Measurements from ENCODE around the gene UNC13C. TPM values are rescaled to one million over a fixed set of nuclear protein-coding genes. Genes with fewer than 3 reads are reported as not detected.

UNC13C gene
- polyA plus RNA-seq, 1 experiment = not detected

DNA sequence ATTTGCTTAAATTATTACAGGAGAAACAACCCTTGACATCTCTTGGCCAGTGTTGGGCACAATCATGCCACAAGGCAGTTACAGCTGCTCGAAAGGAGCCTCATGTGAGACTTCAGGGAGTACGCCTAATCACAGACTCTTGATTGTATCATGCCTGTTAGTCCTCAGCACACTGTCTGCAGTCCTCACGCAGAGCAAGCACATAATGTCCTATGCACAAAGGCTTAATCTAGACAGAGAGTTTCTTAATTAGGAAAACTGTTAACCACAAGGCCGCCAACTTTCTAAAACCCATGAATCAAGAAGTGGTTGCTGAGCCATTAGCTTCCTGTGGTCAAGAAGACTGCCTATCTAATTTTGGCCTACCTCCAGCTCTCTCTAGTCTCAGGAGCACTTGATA is 172.0 kb downstream of the UNC13C start:
- Histone ChIP-seq H3K4me3 (ENCODE audit: low read depth, low read length) (no peak overlapping the region), H3K9me3 (ENCODE audit: control insufficient read depth, insufficient read depth, low read length) (no peaks in the 10 kb centered on the region), H3K27ac (ENCODE audit: low read depth, low read length) (no peak overlapping the region), H3K27me3 (ENCODE audit: control insufficient read depth, insufficient read depth, low read length) (no peaks in the 10 kb centered on the region)
- no peak for DNase-seq (ENCODE audit: low read depth, low spot score)
- POLR2A ChIA-PET = no interaction called here
- TF ChIP-seq, protein P1, sequence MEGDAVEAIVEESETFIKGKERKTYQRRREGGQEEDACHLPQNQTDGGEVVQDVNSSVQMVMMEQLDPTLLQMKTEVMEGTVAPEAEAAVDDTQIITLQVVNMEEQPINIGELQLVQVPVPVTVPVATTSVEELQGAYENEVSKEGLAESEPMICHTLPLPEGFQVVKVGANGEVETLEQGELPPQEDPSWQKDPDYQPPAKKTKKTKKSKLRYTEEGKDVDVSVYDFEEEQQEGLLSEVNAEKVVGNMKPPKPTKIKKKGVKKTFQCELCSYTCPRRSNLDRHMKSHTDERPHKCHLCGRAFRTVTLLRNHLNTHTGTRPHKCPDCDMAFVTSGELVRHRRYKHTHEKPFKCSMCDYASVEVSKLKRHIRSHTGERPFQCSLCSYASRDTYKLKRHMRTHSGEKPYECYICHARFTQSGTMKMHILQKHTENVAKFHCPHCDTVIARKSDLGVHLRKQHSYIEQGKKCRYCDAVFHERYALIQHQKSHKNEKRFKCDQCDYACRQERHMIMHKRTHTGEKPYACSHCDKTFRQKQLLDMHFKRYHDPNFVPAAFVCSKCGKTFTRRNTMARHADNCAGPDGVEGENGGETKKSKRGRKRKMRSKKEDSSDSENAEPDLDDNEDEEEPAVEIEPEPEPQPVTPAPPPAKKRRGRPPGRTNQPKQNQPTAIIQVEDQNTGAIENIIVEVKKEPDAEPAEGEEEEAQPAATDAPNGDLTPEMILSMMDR (IDR thresholded peaks at IDR 0.05; ENCODE audit: low read depth, low read length) = no peak
- CTCF ChIA-PET = no interaction called here

DNA sequence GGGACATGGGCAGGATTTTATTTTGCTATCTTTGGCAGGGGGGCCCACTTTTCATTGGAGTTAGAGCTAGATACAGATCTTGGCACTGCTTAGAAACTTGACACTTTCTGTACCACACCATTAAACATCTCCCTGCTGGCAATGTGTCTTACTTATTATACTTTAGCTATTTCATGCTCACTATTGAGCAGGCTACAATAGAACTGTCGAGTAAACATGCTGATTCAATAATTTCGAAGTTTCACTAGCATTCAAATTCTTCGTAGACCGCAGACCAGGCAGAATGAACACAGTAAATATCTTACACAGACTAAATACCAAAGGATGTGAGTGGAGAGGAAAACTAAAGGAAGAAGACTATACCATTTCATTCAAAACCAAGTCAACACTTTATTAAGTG is 180.8 kb downstream of the UNC13C start:
- no peak overlapping the region for H3K27ac ChIP-seq (ENCODE audit: low read depth, low read length)
- ChIA-PET POLR2A (no interaction called here), CTCF (no interaction called here)
- TF ChIP-seq, protein P1 (IDR thresholded peaks at IDR 0.05; ENCODE audit: low read depth, low read length) = no peak
- no peaks in the 10 kb centered on the region for H3K27me3 ChIP-seq (ENCODE audit: control insufficient read depth, insufficient read depth, low read length)
- no peak overlapping the region for H3K4me3 ChIP-seq (ENCODE audit: low read depth, low read length)
- no peak for DNase-seq (ENCODE audit: low read depth, low spot score)
- H3K9me3 ChIP-seq (ENCODE audit: control insufficient read depth, insufficient read depth, low read length) = no peaks in the 10 kb centered on the region

DNA sequence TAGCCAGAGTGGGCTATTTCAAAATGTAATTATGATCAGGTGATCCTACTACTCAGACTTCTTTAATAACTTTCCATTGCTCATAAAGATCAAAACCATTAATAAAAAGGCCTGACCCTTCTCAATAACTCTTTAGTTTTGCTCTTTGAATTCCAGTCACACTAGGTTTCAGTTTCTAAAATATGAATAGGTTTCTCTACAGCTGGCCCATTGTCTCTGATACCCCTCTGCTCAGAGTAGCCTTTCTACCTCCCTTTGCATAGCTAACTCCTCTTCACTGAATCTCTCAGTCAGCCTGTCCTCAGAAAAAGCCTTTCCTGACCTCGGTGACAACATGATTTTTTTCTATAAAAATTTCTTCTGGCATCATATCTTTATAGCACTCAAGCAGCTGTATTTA is 209.1 kb downstream of the UNC13C start:
- Histone ChIP-seq H3K9me3 (ENCODE audit: control insufficient read depth, insufficient read depth, low read length) (no peaks in the 10 kb centered on the region), H3K4me3 (ENCODE audit: low read depth, low read length) (no peak overlapping the region), H3K27me3 (ENCODE audit: control insufficient read depth, insufficient read depth, low read length) (no peaks in the 10 kb centered on the region), H3K27ac (ENCODE audit: low read depth, low read length) (no peak overlapping the region)
- ChIA-PET POLR2A (no interaction called here), CTCF (no interaction called here)
- no peak for DNase-seq (ENCODE audit: low read depth, low spot score)
- TF ChIP-seq, protein P1 (IDR thresholded peaks at IDR 0.05; ENCODE audit: low read depth, low read length) = no peak

DNA sequence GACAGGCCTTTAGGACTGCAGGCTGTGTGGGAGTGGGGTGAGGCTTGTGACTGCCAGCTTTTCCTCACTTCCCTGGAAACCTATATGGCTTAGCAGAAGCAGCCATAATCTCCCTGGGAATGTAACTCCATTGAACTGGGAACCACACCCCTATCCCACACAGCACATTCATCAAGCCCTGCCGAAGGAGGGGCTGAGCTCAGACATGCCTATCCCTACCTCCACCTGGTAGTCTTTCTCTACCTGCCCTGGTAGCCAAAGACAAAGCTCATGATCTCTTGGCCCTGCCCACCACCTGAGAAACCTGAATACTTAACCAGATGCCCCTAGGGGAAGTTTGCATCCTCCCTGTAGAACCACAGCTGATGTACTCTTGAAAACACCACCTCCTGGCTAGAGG is 219.8 kb downstream of the UNC13C start:
- Histone ChIP-seq H3K4me3 (ENCODE audit: low read depth, low read length) (no peak overlapping the region), H3K27ac (ENCODE audit: low read depth, low read length) (no peak overlapping the region), H3K27me3 (ENCODE audit: control insufficient read depth, insufficient read depth, low read length) (no peaks in the 10 kb centered on the region), H3K9me3 (ENCODE audit: control insufficient read depth, insufficient read depth, low read length) (no peaks in the 10 kb centered on the region; the same call in 1 of the 2 replicates)
- ChIA-PET CTCF (no interaction called here), POLR2A (no interaction called here)
- TF ChIP-seq, protein P1 (IDR thresholded peaks at IDR 0.05; ENCODE audit: low read depth, low read length) = no peak
- no peak for DNase-seq (ENCODE audit: low read depth, low spot score)

DNA sequence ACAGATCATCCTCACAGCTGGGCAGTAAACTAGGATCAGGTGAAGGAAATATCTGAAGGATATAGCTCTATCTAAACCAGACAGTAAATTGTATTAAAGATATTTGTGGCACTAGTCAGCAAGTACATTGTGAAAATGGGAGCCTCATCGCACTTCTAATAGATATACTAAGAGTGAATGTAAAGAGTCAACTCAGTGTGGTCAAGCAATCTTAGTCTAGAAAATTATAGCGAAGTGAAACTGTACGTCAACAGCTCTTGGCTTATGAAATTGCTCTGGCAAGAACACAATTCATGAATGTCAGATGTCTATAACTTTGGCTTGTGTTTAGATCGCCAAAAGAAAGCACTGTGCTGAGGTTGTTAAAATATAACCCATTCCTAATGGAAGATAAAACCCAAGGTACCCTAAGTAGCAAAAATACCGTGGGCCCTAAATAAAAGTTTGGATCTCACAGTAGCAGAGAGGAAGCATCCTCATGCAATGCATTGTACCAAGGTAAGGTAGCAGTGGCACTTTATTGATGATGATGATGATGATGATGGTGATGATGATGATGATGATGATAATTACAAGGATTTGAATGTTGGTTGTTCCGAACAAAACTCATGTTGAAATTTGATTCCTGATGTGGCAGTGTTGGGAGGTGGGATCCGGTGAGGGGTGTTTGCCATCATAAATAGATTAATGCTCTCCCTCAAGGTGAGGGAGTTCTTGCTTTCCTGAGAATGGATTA is 228.5 kb downstream of the UNC13C start:
- no peaks in the 10 kb centered on the region for H3K9me3 ChIP-seq (ENCODE audit: control insufficient read depth, insufficient read depth, low read length)
- POLR2A ChIA-PET = no interaction called here
- H3K27ac ChIP-seq (ENCODE audit: low read depth, low read length) = no peak overlapping the region
- TF ChIP-seq, protein P1 (IDR thresholded peaks at IDR 0.05; ENCODE audit: low read depth, low read length) = no peak
- CTCF ChIA-PET = no interaction called here
- H3K27me3 ChIP-seq (ENCODE audit: control insufficient read depth, insufficient read depth, low read length) = no peaks in the 10 kb centered on the region
- H3K4me3 ChIP-seq (ENCODE audit: low read depth, low read length) = no peak overlapping the region
- DNase-seq (ENCODE audit: low read depth, low spot score) = no peak
